Keratinocyte (primary cell): ENCODE measurements around the gene GNG13. TPM values are rescaled to one million over a fixed set of nuclear protein-coding genes. Genes with fewer than 3 reads are reported as not detected.

Source experiments
- DNase-seq: peaks from one replicate; pipeline ENCODE4 v3.0.0-alpha.2; 2011; ENCODE audit warnings: low read depth, missing footprints, low spot score
- FAIRE-seq: peaks from 2 replicates; lab custom pipeline; 2011; peaks lifted over from hg19 to GRCh38; lab: Jason Lieb, UNC
- H2AFZ ChIP-seq: 2 replicates; pipeline ENCODE4 v1.6.0; 2012; ENCODE audit warnings: low read length, control low read depth, inconsistent platforms; ENCODE audit not compliant: control insufficient read depth
- H3K27ac ChIP-seq: 2 replicates; pipeline ENCODE4 v1.5.1; 2011; ENCODE audit warnings: low read length; ENCODE audit not compliant: control insufficient read depth, insufficient read depth
- H3K27me3 ChIP-seq: 3 replicates; pipeline ENCODE4 v1.6.0; 2011; ENCODE audit warnings: low read length; ENCODE audit not compliant: control insufficient read depth, insufficient read depth; ENCODE audit errors: extremely low read depth
- H3K36me3 ChIP-seq, 2 experiments: 2 replicates in 1 of 2; 3 replicates in 1 of 2; pipeline ENCODE4 v1.5.1; 2011; ENCODE audit warnings: low read length in 2 of 2, mild to moderate bottlenecking in 1 of 2; ENCODE audit not compliant: control insufficient read depth in 2 of 2, insufficient read depth in 2 of 2; ENCODE audit errors: extremely low read depth in 1 of 2
- H3K4me1 ChIP-seq: 3 replicates; pipeline ENCODE4 v1.5.1; 2011; ENCODE audit warnings: low read length; ENCODE audit not compliant: control insufficient read depth, insufficient read depth; ENCODE audit errors: extremely low read depth
- H3K4me2 ChIP-seq: 3 replicates; pipeline ENCODE4 v1.6.0; 2011; ENCODE audit warnings: low read depth, low read length; ENCODE audit not compliant: control insufficient read depth, insufficient read depth; ENCODE audit errors: extremely low read depth
- H3K4me3 ChIP-seq, 3 experiments: fragments of 200-600 bp in 1 of 3; sonication (generic) in 1 of 3; 2 replicates in 2 of 3; 3 replicates in 1 of 3; pipeline ENCODE4 v1.5.1; 2011 to 2016; ENCODE audit warnings: low read length in 3 of 3, mild to moderate bottlenecking in 3 of 3, control low read depth in 2 of 3, inconsistent platforms in 1 of 3, low read depth in 1 of 3, mixed read lengths in 1 of 3, mixed run types in 1 of 3, moderate library complexity in 1 of 3; ENCODE audit not compliant: control insufficient read depth in 2 of 3, insufficient read depth in 2 of 3; ENCODE audit errors: extremely low read depth in 1 of 3
- H3K79me2 ChIP-seq: 2 replicates; pipeline ENCODE4 v1.6.0; 2012; ENCODE audit warnings: low read length; ENCODE audit not compliant: control insufficient read depth, insufficient read depth
- H3K9ac ChIP-seq: 3 replicates; pipeline ENCODE4 v1.6.0; 2011; ENCODE audit warnings: low read length; ENCODE audit not compliant: control insufficient read depth, insufficient read depth; ENCODE audit errors: extremely low read depth
- H3K9me1 ChIP-seq: 3 replicates; pipeline ENCODE4 v1.6.0; 2011; ENCODE audit warnings: low read length; ENCODE audit not compliant: control insufficient read depth, insufficient read depth; ENCODE audit errors: extremely low read depth
- H3K9me3 ChIP-seq: 2 replicates; pipeline ENCODE4 v1.5.1; 2012; ENCODE audit warnings: low read depth, low read length; ENCODE audit not compliant: control insufficient read depth
- H4K20me1 ChIP-seq: 3 replicates; pipeline ENCODE4 v1.6.0; 2011; ENCODE audit warnings: low read length; ENCODE audit not compliant: control insufficient read depth, insufficient read depth; ENCODE audit errors: extremely low read depth
- EZH2 ChIP-seq: IDR thresholded peaks from one replicate; pipeline ENCODE4 v1.6.1; 2012; ENCODE audit warnings: inconsistent platforms, mild to moderate bottlenecking, low read length, moderate library complexity
- dilution Hi-C: fragments of 300-500 bp; cut with MboI; formaldehyde crosslinking; loops from one replicate; pipeline ENCODE4 v1.7.0; 2020; ENCODE audit warnings: low sequenced_read_pairs; ENCODE audit not compliant: extremely low pct_ligation_motif_present
- polyA plus RNA-seq, 5 experiments: library from polyadenylated mRNA; depleted of rRNA in 3 of 5; stranded (reverse) in 3 of 5; stranded (forward) in 1 of 5; unstranded in 1 of 5; fragments of >200 nt; gene quantifications; 1 replicate in 1 of 5; 2 replicates in 3 of 5; 3 replicates in 1 of 5; pipeline versions ENCODE4 v1.2.1 to v1.2.3, GENCODE V29; 2011 to 2012; ENCODE audit warnings: missing spikeins in 2 of 5, low read depth in 1 of 5, low replicate concordance in 1 of 5
- TF ChIP-seq, protein P1 (sequence below), 3 experiments: IDR thresholded peaks in 1 of 3; conservative IDR thresholded peaks in 1 of 3; optimal IDR thresholded peaks in 1 of 3; 2 replicates in 2 of 3; 3 replicates in 1 of 3; pipeline versions ENCODE3 to v1.5.1; 2011; ENCODE audit warnings: low read length in 3 of 3, mild to moderate bottlenecking in 3 of 3, moderate library complexity in 2 of 3, control low read depth in 1 of 3, inconsistent platforms in 1 of 3; ENCODE audit not compliant: insufficient read depth in 2 of 3; ENCODE audit errors: extremely low read depth in 1 of 3

Gene GNG13
- polyA plus RNA-seq, 1 donor (not counting 4 experiments of a cell fraction or from before 2014, with no cell fraction given): not detected

DNA sequence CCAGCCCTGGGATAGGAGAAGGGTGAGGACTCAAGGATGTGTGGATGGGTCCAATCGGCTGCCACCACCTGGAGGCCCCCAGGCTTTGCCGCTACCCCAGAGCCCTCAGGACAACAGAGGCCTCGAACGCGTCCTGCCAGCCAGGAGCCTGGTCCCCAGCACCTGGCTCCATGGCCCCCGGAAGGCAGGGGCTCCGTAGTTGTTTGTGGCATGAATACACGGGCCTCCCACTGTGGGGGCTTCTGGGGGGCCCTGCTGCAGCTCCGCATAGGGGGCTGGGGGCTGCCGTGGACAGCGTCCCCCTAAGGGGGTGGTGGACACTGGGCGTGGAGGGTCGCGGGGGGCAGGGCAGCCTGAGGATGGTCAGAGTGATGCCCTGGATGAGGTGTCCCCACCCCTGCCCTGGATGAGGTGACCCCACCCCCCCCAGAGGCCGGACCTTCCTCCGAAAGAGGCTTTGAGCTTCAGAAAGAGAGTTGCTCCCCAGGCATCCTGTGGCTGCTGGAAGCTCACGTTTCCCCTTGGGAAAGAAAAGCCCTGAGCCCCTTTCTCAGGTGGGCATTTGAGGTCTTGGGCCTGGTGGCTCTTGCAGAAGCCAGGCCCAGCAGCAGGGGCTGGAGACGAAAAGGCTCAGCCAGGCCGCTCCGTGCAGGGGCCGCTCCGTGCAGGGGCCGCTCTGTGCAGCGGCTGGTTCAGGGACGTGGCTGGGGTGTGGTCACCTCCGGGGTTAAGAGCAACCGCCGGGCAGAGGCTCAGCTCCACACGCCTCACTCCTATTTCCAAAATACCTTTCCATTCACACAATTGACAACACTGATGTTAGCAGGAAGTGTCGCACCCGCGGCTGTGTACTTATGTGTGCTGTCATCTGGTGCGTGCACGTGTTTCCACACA lies 40.3 kb upstream of the GNG13 start:
- H3K36me3 ChIP-seq: no peaks in the 10 kb centered on the region
- no peak for FAIRE-seq

GRCh38 chr16:839643-840408 lies 39.3 kb upstream of the GNG13 start:
- Histone ChIP-seq H2AFZ (no peak overlapping the region), H3K79me2 (no peaks in the 10 kb centered on the region), H3K4me2 (no peak overlapping the region), H3K9ac (no peak overlapping the region), H3K27ac (no peak overlapping the region), H3K4me3 (no peak overlapping the region), H3K4me1 (no peaks in the 10 kb centered on the region), H3K9me3 (no peaks in the 10 kb centered on the region), H4K20me1 (no peaks in the 10 kb centered on the region), H3K36me3 (no peaks in the 10 kb centered on the region), H3K9me1 (no peaks in the 10 kb centered on the region), H3K27me3 (no peaks in the 10 kb centered on the region)
- dilution Hi-C loops: no loop called here
- DNase-seq: no peak
- no peak for FAIRE-seq
- no peak for TF ChIP-seq EZH2
- TF ChIP-seq, protein P1, sequence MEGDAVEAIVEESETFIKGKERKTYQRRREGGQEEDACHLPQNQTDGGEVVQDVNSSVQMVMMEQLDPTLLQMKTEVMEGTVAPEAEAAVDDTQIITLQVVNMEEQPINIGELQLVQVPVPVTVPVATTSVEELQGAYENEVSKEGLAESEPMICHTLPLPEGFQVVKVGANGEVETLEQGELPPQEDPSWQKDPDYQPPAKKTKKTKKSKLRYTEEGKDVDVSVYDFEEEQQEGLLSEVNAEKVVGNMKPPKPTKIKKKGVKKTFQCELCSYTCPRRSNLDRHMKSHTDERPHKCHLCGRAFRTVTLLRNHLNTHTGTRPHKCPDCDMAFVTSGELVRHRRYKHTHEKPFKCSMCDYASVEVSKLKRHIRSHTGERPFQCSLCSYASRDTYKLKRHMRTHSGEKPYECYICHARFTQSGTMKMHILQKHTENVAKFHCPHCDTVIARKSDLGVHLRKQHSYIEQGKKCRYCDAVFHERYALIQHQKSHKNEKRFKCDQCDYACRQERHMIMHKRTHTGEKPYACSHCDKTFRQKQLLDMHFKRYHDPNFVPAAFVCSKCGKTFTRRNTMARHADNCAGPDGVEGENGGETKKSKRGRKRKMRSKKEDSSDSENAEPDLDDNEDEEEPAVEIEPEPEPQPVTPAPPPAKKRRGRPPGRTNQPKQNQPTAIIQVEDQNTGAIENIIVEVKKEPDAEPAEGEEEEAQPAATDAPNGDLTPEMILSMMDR (optimal IDR thresholded peaks at IDR 0.05 in 1 of 3, IDR thresholded peaks at IDR 0.05 in 1 of 3, conservative IDR thresholded peaks at IDR 0.05 in 1 of 3; ENCODE audit: extremely low read depth in 1 of 3, insufficient read depth in 2 of 3, low read length in 3 of 3): no peak

More for the DNA sequence above, 40.3 kb upstream of the GNG13 start:
- DNase-seq: no peak
- no peaks in the 10 kb centered on the region for H3K4me1 ChIP-seq
- H3K79me2 ChIP-seq: no peaks in the 10 kb centered on the region
- H2AFZ ChIP-seq: no peak overlapping the region
- no peak overlapping the region for H3K9ac ChIP-seq
- no peaks in the 10 kb centered on the region for H3K9me3 ChIP-seq
- H3K4me2 ChIP-seq: no peak overlapping the region
- H4K20me1 ChIP-seq: no peaks in the 10 kb centered on the region
- dilution Hi-C loops: no loop called here
- TF ChIP-seq, protein P1 (optimal IDR thresholded peaks at IDR 0.05 in 1 of 3, IDR thresholded peaks at IDR 0.05 in 1 of 3, conservative IDR thresholded peaks at IDR 0.05 in 1 of 3; ENCODE audit: extremely low read depth in 1 of 3, insufficient read depth in 2 of 3, low read length in 3 of 3): no peak
- TF ChIP-seq EZH2: no peak
- H3K4me3 ChIP-seq: no peak overlapping the region
- no peaks in the 10 kb centered on the region for H3K27me3 ChIP-seq
- H3K9me1 ChIP-seq: no peaks in the 10 kb centered on the region
- H3K27ac ChIP-seq: no peak overlapping the region
